HL-60 (cell line): ENCODE measurements around the gene NR5A2.

Experiments
- POLR2AphosphoS5 ChIP-seq: IDR thresholded peaks from 2 replicates; pipeline ENCODE4 v1.6.1; 2012; ENCODE audit warnings: low read depth
- TF ChIP-seq, protein P1 (sequence below): IDR thresholded peaks from one replicate; pipeline ENCODE4 v1.5.1; 2011; ENCODE audit warnings: low read length, control low read depth, inconsistent platforms; ENCODE audit not compliant: insufficient read depth
- TF ChIP-seq, protein P2 (sequence below): IDR thresholded peaks from 2 replicates; pipeline ENCODE4 v1.6.1; 2012; ENCODE audit warnings: low read depth; ENCODE audit not compliant: insufficient replicate concordance

DNA sequence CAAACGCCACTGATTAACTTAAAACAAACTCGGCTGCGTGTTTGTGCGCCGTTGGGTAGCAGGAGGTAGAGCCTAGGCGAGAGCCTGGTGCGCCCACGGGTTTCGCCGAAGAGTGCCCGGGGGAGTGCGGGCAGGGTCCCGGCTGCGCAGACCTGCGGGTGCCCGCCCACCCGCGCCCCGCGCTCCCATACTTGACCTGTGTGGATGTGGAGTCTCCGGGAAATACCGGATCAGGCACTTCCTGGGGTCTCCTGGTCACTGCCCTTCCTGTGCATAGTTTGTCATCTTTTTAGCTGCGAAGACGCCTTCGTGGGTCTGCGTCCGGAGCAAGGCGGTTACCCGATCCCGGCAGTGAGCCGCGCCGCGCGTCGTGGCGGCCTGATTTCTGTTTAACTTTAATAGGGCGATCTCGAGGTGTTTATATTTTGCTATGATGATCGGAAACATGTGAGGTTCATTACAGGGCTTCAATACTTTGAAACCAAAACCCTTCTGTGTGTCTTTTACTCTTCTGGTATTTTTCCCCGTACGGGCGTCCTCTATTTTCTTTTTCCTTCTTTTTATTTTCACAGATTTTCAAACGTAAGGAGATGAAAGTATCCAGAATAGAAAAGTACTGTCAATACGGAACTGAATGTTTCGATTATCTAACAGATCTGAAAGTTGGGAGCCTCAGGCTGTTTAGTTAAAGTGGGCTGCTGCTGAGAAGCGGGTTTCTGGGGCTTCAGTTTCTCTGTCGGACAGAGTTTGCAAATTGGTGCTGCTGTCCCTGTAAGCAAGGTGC lies 15.2 kb downstream of the NR5A2 start:
- TF ChIP-seq, protein P1, sequence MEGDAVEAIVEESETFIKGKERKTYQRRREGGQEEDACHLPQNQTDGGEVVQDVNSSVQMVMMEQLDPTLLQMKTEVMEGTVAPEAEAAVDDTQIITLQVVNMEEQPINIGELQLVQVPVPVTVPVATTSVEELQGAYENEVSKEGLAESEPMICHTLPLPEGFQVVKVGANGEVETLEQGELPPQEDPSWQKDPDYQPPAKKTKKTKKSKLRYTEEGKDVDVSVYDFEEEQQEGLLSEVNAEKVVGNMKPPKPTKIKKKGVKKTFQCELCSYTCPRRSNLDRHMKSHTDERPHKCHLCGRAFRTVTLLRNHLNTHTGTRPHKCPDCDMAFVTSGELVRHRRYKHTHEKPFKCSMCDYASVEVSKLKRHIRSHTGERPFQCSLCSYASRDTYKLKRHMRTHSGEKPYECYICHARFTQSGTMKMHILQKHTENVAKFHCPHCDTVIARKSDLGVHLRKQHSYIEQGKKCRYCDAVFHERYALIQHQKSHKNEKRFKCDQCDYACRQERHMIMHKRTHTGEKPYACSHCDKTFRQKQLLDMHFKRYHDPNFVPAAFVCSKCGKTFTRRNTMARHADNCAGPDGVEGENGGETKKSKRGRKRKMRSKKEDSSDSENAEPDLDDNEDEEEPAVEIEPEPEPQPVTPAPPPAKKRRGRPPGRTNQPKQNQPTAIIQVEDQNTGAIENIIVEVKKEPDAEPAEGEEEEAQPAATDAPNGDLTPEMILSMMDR = no peak
- TF ChIP-seq, protein P2, sequence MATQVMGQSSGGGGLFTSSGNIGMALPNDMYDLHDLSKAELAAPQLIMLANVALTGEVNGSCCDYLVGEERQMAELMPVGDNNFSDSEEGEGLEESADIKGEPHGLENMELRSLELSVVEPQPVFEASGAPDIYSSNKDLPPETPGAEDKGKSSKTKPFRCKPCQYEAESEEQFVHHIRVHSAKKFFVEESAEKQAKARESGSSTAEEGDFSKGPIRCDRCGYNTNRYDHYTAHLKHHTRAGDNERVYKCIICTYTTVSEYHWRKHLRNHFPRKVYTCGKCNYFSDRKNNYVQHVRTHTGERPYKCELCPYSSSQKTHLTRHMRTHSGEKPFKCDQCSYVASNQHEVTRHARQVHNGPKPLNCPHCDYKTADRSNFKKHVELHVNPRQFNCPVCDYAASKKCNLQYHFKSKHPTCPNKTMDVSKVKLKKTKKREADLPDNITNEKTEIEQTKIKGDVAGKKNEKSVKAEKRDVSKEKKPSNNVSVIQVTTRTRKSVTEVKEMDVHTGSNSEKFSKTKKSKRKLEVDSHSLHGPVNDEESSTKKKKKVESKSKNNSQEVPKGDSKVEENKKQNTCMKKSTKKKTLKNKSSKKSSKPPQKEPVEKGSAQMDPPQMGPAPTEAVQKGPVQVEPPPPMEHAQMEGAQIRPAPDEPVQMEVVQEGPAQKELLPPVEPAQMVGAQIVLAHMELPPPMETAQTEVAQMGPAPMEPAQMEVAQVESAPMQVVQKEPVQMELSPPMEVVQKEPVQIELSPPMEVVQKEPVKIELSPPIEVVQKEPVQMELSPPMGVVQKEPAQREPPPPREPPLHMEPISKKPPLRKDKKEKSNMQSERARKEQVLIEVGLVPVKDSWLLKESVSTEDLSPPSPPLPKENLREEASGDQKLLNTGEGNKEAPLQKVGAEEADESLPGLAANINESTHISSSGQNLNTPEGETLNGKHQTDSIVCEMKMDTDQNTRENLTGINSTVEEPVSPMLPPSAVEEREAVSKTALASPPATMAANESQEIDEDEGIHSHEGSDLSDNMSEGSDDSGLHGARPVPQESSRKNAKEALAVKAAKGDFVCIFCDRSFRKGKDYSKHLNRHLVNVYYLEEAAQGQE = no peak
- no peak for TF ChIP-seq POLR2AphosphoS5
